Measurements from ENCODE around the gene MADD. TPM values are rescaled to one million over a fixed set of nuclear protein-coding genes. Genes with fewer than 3 reads are reported as not detected.
A peak's percentile ranks its signal among the peaks of the same experiment; 100 is the strongest.

The MADD gene
- total and polyA plus RNA-seq, 5 experiments from 2014 or later, result 15.2 to 127 (median 22.1) TPM

DNA sequence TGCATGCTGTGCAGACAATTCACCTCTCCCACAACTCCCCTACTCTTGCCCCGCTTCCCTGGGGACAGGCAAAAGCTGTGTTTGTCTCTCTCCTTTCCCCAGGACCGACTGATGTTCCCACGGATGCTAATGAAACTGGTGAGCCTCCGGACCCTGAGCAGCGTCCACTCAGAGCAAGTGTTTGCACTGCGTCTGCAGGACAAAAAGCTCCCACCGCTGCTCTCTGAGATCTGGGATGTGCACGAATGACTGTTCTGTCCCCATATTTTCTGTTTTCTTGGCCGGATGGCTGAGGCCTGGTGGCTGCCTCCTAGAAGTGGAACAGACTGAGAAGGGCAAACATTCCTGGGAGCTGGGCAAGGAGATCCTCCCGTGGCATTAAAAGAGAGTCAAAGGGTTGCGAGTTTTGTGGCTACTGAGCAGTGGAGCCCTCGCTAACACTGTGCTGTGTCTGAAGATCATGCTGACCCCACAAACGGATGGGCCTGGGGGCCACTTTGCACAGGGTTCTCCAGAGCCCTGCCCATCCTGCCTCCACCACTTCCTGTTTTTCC, 1.4 kb upstream of the MADD start:
- Mint-ChIP-seq H3K9me3 (no peaks in the 10 kb centered on the region), H3K27me3 (no peaks in the 10 kb centered on the region), H3K27ac (peak overlapping the region; percentile 90 to 99 (median 96)), H3K36me3 (peaks cover 0 to 2% (median 0%) of the 10 kb centered on the region in 3 donors), H3K4me3 (peak overlapping the region; percentile 75 to 98 (median 90)), H3K4me1 (peaks cover 31 to 68% (median 54%) of the 10 kb centered on the region in 4 donors)
- POLR2A ChIA-PET, result interaction anchor here (0.7 to 3.4 kb wide), 8 partner anchors 9 to 119 kb away, joined by 3 to 38 read pairs (median 12); partner anchors contain the start of genes ACP2, ARFGAP2 and DDB2
- DNase-seq (no peak), ATAC-seq (no peak)

DNA sequence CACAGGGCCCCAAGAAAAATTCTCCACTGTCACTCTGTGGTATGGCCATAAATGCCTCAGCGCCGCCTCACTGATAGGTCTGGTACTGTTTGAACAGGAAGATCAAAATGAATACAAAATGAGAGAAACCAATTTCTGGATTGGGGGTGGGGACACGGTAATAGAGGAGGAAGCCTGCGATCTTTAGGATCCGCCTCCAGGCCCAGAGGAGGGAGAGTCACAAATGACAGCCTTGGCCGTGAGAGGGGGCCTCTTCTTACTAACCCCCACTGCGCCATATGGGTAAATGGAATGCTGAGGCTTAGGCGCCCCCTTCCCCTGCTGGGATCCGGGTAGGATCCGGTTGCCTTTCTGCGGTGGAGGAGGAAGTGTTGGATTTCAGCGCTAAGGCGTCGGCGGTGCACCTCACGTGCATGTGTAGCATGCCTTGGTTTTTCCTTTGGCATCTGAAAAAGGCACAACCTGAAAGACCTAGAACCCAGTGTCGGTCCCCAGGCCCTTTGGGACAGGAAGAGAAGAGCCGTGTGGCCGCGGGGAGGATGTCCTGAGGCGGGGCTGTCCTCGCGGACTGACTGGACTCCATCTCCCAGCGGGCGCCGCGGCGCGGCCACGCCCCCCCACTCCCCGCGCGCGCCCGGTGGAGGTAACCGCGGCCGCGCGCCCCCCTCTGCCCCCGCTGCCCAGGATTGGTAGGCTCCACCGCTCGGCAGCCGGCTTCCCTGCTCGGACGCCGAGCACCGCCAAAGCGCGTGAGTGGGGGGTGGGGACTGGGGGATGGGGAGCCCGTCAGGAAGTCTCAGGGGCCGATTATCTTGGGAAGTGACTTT, 718 bp upstream of the MADD start:
- DNase-seq, result peak; percentile 73 to 91 (median 82)
- peak overlapping the region; percentile 75 to 98 (median 90) for H3K4me3 Mint-ChIP-seq
- H3K27ac Mint-ChIP-seq, result peak overlapping the region; percentile 90 to 99 (median 96)
- no peaks in the 10 kb centered on the region for H3K9me3 Mint-ChIP-seq
- peaks cover 0 to 9% (median 0%) of the 10 kb centered on the region in 3 donors for H3K36me3 Mint-ChIP-seq
- peak; percentile 56 to 59 for ATAC-seq
- H3K4me1 Mint-ChIP-seq, result peaks cover 30 to 75% (median 60%) of the 10 kb centered on the region in 4 donors
- H3K27me3 Mint-ChIP-seq, result no peaks in the 10 kb centered on the region
- POLR2A ChIA-PET, result interaction anchor here (0.6 to 3.4 kb wide), 10 partner anchors 9 to 124 kb away, joined by 3 to 38 read pairs (median 12); partner anchors contain the start of genes ACP2, ARFGAP2 and DDB2

DNA sequence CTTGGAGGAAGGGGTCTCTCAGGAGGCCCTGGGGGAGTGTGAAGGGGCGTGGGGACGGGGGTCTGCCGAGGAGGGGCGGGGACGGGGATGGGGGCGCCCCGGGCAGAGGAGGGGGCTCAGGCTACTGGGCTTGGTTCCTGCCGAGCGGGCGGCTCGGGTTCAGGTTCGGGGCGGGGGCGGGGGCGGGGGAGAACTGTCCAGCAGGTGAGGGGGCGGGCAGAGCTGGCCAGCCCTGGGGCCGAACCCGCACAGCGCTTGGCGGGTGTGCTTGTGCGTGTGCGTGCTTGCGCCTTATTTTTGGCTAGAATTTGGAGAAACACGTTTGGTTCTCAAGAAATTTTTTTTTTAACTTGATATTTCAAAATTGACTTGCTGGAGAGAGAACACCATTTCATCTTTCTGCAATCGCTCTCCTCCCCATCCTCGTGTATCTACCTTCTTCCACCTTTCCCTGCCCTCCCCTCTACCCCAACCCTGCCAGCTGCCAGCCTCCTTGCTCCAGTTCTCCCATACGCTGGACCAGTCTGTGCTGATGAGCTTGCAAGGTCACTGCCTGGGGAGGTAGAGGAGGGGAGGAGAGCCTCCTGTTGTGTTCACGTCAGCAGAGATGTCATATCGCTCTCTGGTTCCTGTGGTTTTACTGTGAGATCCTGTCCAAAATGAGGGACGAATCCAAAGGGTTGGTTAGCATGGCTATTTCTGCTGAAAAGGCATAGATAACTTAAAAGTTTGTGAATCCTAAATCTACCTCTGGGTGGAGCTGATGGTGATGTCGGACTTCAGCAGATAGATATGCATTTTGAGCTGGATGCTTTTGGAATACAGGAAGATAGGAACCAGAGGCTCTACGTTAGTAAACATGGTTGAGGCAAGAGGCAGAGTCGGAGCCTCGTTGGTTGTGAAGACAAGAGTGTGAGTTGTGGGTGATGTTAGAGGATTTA, 668 bp downstream of the MADD start:
- Mint-ChIP-seq H3K9me3 (no peaks in the 10 kb centered on the region), H3K27ac (peak overlapping the region; percentile 74 to 94 (median 90)), H3K27me3 (no peaks in the 10 kb centered on the region), H3K4me3 (peak overlapping the region; percentile 75 to 98 (median 89)), H3K36me3 (peaks cover 0 to 23% (median 7%) of the 10 kb centered on the region in 3 donors), H3K4me1 (peaks cover 31 to 67% (median 60%) of the 10 kb centered on the region in 4 donors)
- POLR2A ChIA-PET, result interaction anchor here (0.6 to 2.5 kb wide), 19 partner anchors 10 to 498 kb away, joined by 3 to 19 read pairs (median 4); partner anchors contain the start of genes ACP2, ARFGAP2, DDB2 and PSMC3
- DNase-seq, result peak in 5 of 10 donors; percentile 22 to 50 (median 29)
- no peak for ATAC-seq

DNA sequence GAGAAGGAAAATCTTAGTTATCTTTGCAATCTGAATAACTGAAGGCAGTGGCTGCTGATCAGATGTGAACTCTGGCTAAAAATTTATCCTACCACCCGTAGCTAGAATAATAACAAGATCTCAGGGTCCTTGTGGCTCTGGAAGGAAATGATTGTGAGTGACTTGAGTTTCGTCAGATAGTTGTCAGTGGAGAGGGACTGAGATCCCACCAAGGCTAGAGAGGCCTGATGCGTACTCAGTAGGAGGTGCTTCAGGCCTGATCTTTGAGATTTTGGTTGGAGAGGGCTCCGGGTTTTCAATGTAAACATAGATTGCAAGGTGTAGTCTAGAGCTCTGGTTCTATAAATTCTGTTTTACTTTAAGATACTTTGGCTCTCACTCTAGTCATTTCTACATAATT, 1.4 kb downstream of the MADD start:
- DNase-seq (peak in 1 of 10 donors; percentile 12), ATAC-seq (no peak)
- Mint-ChIP-seq H3K27ac (peak overlapping the region; percentile 74 to 94 (median 90)), H3K9me3 (no peaks in the 10 kb centered on the region), H3K4me3 (peak overlapping the region; percentile 75 to 98 (median 88)), H3K27me3 (no peaks in the 10 kb centered on the region), H3K4me1 (peaks cover 32 to 65% (median 61%) of the 10 kb centered on the region in 4 donors), H3K36me3 (peaks cover 0 to 30% (median 12%) of the 10 kb centered on the region in 3 donors)
- POLR2A ChIA-PET, result interaction anchor here (0.7 to 2.5 kb wide), 15 partner anchors 11 to 172 kb away, joined by 3 to 19 read pairs (median 5); partner anchors contain the start of genes ACP2, ARFGAP2, DDB2 and SLC39A13

DNA sequence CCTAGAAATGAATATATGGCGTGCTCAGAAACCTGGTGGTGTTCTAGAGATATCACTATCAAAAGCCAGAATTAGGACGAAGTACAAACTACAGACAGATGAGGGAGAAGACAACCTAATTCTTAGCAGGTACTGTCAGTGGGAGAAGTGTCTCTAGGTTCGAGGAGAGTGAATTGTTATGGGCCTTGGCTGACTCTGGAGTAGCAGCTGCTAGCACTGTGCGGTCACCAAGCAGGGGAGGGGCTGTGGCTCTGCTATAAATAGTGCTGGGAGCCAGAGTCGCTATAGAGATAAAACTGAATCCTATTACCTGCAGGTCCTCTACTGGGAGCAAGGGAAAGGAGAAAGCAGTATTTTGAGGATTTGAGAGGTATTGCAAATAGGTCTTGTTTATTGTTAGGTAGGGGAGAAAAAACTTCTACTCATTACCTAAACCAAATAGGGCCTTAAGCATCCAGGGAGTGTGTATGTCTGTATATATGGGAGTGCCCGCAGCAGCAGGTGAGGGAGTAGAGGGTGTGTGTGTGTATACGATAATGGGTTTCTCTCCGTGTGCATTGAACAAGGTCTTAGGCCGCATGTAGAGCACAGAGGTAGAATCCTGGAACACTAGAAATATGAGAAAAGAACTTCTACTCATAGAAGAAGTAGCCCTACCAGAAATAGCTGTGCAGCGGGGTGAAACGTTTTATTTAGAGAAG, 2.2 kb downstream of the MADD start:
- Mint-ChIP-seq H3K4me1 (peaks cover 33 to 65% (median 61%) of the 10 kb centered on the region in 4 donors), H3K36me3 (peaks cover 0 to 38% (median 16%) of the 10 kb centered on the region in 3 donors), H3K9me3 (no peaks in the 10 kb centered on the region), H3K27ac (peak overlapping the region; percentile 14 to 93 (median 79)), H3K4me3 (peak overlapping the region; percentile 75 to 98 (median 88)), H3K27me3 (no peaks in the 10 kb centered on the region)
- no peak for DNase-seq
- POLR2A ChIA-PET, result interaction anchor here (0.7 to 2.5 kb wide), 13 partner anchors 12 to 172 kb away, joined by 3 to 16 read pairs (median 5); partner anchors contain the start of genes ARFGAP2, DDB2, NR1H3 and SLC39A13
- no peak for ATAC-seq

DNA sequence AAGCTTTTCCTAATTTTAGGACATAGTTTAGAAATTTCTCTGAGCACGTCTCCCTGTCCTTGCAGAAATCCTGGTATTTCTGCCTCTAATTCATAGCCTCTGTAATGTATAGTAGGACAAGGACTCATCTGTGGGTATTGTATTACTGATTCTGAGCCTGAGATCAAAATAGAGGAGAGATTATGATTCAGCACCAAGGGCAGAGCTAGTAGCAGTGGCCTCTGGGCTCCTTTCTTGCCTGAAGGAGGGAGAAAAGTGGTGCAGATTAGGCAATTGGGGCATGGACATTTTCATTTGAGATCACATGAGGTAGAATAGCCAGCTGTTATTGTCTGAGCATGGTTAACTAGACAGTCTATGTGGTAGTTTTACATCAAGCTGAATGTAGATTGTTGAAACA, 2.8 kb downstream of the MADD start:
- H3K4me3 Mint-ChIP-seq, result peak overlapping the region in 6 of 10 donors; percentile 15 to 75 (median 22)
- DNase-seq (no peak), ATAC-seq (no peak)
- peaks cover 0 to 44% (median 16%) of the 10 kb centered on the region in 3 donors for H3K36me3 Mint-ChIP-seq
- no peaks in the 10 kb centered on the region for H3K9me3 Mint-ChIP-seq
- H3K27me3 Mint-ChIP-seq, result no peaks in the 10 kb centered on the region
- H3K27ac Mint-ChIP-seq, result peak overlapping the region in 3 of 10 donors; percentile 2 to 74 (median 73)
- POLR2A ChIA-PET, result interaction anchor here (0.7 to 2.1 kb wide), 7 partner anchors 13 to 122 kb away, joined by 3 to 8 read pairs (median 5); partner anchors contain the start of genes DDB2 and NR1H3
- peaks cover 33 to 64% (median 56%) of the 10 kb centered on the region in 4 donors for H3K4me1 Mint-ChIP-seq

DNA sequence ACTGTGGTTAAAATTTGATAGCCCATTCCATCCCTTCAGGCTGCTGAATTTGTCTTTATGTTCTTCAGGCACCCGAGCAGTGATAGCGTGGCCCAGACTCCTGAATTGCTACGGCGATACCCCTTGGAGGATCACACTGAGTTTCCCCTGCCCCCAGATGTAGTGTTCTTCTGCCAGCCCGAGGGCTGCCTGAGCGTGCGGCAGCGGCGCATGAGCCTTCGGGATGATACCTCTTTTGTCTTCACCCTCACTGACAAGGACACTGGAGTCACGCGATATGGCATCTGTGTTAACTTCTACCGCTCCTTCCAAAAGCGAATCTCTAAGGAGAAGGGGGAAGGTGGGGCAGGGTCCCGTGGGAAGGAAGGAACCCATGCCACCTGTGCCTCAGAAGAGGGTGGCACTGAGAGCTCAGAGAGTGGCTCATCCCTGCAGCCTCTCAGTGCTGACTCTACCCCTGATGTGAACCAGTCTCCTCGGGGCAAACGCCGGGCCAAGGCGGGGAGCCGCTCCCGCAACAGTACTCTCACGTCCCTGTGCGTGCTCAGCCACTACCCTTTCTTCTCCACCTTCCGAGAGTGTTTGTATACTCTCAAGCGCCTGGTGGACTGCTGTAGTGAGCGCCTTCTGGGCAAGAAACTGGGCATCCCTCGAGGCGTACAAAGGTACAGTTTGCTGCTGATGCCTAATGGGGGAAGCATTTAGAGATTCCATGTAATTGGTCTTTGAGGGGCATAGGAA, 4.7 kb downstream of the MADD start:
- H3K4me3 Mint-ChIP-seq, result no peak overlapping the region
- no peak for DNase-seq
- no peak overlapping the region for H3K27ac Mint-ChIP-seq
- POLR2A ChIA-PET, result interaction anchor here (0.5 kb wide), 1 partner anchor 124 kb away, joined by 3 read pairs; no protein-coding TSS in a partner anchor
- H3K4me1 Mint-ChIP-seq, result peaks cover 25 to 48% (median 40%) of the 10 kb centered on the region in 4 donors
- no peak for ATAC-seq
- H3K27me3 Mint-ChIP-seq, result no peaks in the 10 kb centered on the region
- H3K9me3 Mint-ChIP-seq, result no peaks in the 10 kb centered on the region
- peaks cover 0 to 62% (median 16%) of the 10 kb centered on the region in 3 donors for H3K36me3 Mint-ChIP-seq

DNA sequence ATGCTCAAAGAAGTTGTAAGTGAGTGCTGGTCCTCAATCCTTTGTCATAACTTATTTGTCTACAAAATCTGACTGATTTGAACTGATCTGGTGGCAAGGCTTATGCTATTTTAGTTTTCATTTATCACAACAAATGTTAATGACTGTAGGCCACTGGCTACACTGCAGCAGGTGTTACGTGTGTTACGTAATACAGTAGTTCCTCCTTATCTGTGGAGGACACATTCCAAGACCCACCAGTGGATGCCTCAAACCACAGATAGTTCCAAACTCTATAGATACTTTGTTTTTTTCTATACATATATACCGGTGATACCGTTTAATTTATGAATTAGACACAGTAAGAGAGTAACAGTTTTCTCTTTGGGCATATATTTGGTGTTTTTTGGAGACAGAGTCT, 7.0 kb downstream of the MADD start:
- Mint-ChIP-seq H3K36me3 (peaks cover 0 to 84% (median 24%) of the 10 kb centered on the region in 3 donors), H3K4me1 (peaks cover 17 to 33% (median 26%) of the 10 kb centered on the region in 4 donors), H3K4me3 (no peak overlapping the region), H3K9me3 (no peaks in the 10 kb centered on the region), H3K27ac (no peak overlapping the region), H3K27me3 (no peaks in the 10 kb centered on the region)
- ATAC-seq (no peak), DNase-seq (no peak)
- POLR2A ChIA-PET, result no interaction called here

DNA sequence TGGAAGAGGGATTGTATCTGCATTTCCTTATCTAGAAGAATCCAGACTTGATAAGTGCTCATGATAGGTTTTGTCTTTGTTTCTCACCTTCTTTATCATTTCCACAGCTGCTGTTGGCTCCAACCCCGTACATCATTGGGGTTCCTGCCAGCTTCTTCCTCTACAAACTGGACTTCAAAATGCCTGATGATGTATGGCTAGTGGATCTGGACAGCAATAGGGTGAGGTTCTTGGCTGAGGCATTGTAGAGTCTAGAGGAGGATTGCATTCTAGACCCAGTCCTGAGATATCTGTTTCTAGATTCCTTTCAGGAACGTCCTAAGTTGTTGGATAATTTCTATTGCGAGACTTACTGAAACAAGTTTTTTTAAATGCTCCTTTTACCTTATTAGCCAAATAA, 8.1 kb downstream of the MADD start:
- no peak for ATAC-seq
- Mint-ChIP-seq H3K4me3 (no peak overlapping the region), H3K4me1 (peaks cover 7 to 22% (median 14%) of the 10 kb centered on the region in 4 donors), H3K36me3 (peaks cover 4 to 93% (median 28%) of the 10 kb centered on the region in 3 donors), H3K27me3 (no peaks in the 10 kb centered on the region), H3K27ac (no peak overlapping the region), H3K9me3 (no peaks in the 10 kb centered on the region)
- POLR2A ChIA-PET, result no interaction called here
- DNase-seq, result no peak

DNA sequence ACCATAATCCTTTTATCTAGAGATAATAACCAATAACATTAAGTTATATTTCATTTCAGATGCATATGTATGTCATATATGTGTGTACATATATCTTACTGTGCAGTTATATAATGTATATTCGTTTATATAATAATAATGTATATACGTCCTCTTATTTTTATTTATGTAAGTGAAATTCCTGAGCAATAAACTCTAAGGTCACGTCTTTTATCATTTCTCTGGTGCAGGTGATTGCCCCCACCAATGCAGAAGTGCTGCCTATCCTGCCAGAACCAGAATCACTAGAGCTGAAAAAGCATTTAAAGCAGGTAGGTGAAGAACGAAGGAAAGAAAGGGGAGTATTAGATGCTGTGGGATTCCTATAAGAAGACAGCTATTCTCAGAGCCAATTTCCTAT, 8.8 kb downstream of the MADD start:
- Mint-ChIP-seq H3K27ac (no peak overlapping the region), H3K4me1 (peaks cover 5 to 18% (median 10%) of the 10 kb centered on the region in 4 donors), H3K4me3 (no peak overlapping the region), H3K36me3 (peaks cover 4 to 96% (median 29%) of the 10 kb centered on the region in 3 donors), H3K9me3 (no peaks in the 10 kb centered on the region), H3K27me3 (no peaks in the 10 kb centered on the region)
- DNase-seq (no peak), ATAC-seq (no peak)
- POLR2A ChIA-PET, result no interaction called here

Measured in naive thymus-derived CD8-positive, alpha-beta T cell (primary cell).